Measurements from ENCODE around the gene MBD6.
"Not testable (repeated sequence)": the region's sequence is repeated elsewhere in the genome, so short reads cannot be mapped to it uniquely, and the experiment has no call there.

Gene MBD6

GRCh38 chr12:57497223-57498131 is 25.1 kb upstream of the MBD6 start:
- TF ChIP-seq ZNF274 (IDR thresholded peaks at IDR 0.05; ENCODE audit: low read depth, low read length), result no peak
- H3K4me3 ChIP-seq (ENCODE audit: low read length), result no peak overlapping the region

GRCh38 chr12:57498132-57498502 is 24.5 kb upstream of the MBD6 start:
- TF ChIP-seq ZNF274 (IDR thresholded peaks at IDR 0.05; ENCODE audit: low read depth, low read length), result no peak

GRCh38 chr12:57498571-57498970 is 24.1 kb upstream of the MBD6 start:
- TF ChIP-seq ZNF274 (IDR thresholded peaks at IDR 0.05; ENCODE audit: low read depth, low read length), result no peak
- no peak overlapping the region for H3K4me3 ChIP-seq (ENCODE audit: low read length)

More at GRCh38 chr12:57498132-57498502, 24.5 kb upstream of the MBD6 start:
- H3K4me3 ChIP-seq (ENCODE audit: low read length), result no peak overlapping the region

- no peak for TF ChIP-seq ZNF274 (IDR thresholded peaks at IDR 0.05; ENCODE audit: low read depth, low read length)
- no peak overlapping the region for H3K4me3 ChIP-seq (ENCODE audit: low read length)
These were observed 22.4 kb upstream of the MBD6 start for GRCh38 chr12:57500213-57500612.

GRCh38 chr12:57502311-57502969 is 20.2 kb upstream of the MBD6 start:
- not testable (repeated sequence) for H3K4me3 ChIP-seq (ENCODE audit: low read length)

- H3K4me3 ChIP-seq (ENCODE audit: low read length), result not testable (repeated sequence)
These were observed 16.1 kb upstream of the MBD6 start for GRCh38 chr12:57506541-57506940.

GRCh38 chr12:57507796-57508195 is 14.8 kb upstream of the MBD6 start:
- not testable (repeated sequence) for H3K4me3 ChIP-seq (ENCODE audit: low read length)

GRCh38 chr12:57511161-57511560 is 11.5 kb upstream of the MBD6 start:
- no peak for TF ChIP-seq ZNF274 (IDR thresholded peaks at IDR 0.05; ENCODE audit: low read depth, low read length)
- no peak overlapping the region for H3K4me3 ChIP-seq (ENCODE audit: low read length)

- H3K4me3 ChIP-seq (ENCODE audit: low read length), result no peak overlapping the region
- TF ChIP-seq ZNF274 (IDR thresholded peaks at IDR 0.05; ENCODE audit: low read depth, low read length), result no peak
These were observed 10.9 kb upstream of the MBD6 start for GRCh38 chr12:57511588-57512325.

GRCh38 chr12:57512665-57513064 is 10.0 kb upstream of the MBD6 start:
- TF ChIP-seq ZNF274 (IDR thresholded peaks at IDR 0.05; ENCODE audit: low read depth, low read length), result no peak

GRCh38 chr12:57513266-57513665 is 9.4 kb upstream of the MBD6 start:
- no peak for TF ChIP-seq ZNF274 (IDR thresholded peaks at IDR 0.05; ENCODE audit: low read depth, low read length)
- H3K4me3 ChIP-seq (ENCODE audit: low read length), result no peak overlapping the region

More at GRCh38 chr12:57512665-57513064, 10.0 kb upstream of the MBD6 start:
- no peak overlapping the region for H3K4me3 ChIP-seq (ENCODE audit: low read length)

- not testable (repeated sequence) for H3K4me3 ChIP-seq (ENCODE audit: low read length)
These were observed 8.9 kb upstream of the MBD6 start for GRCh38 chr12:57513677-57514076.

GRCh38 chr12:57514246-57514645 is 8.4 kb upstream of the MBD6 start:
- H3K4me3 ChIP-seq (ENCODE audit: low read length), result not testable (repeated sequence)

GRCh38 chr12:57514720-57515407 is 7.8 kb upstream of the MBD6 start:
- no peak overlapping the region for H3K4me3 ChIP-seq (ENCODE audit: low read length)
- no peak for TF ChIP-seq ZNF274 (IDR thresholded peaks at IDR 0.05; ENCODE audit: low read depth, low read length)

All from GM08714 (cell line).